Measurements from ENCODE around the gene DPP6.

The DPP6 gene

GRCh38 chr7:154736389-154736788, 684.2 kb downstream of the DPP6 start:
- FAIRE-seq = no peak
- DNase-seq (ENCODE audit: insufficient read length, low spot score) = no peak
- TF ChIP-seq POU2F2 (IDR thresholded peaks at IDR 0.05; ENCODE audit: low read depth, low read length) (no peak), POLR2A (IDR thresholded peaks at IDR 0.05; ENCODE audit: low read depth, low read length) (no peak)

DNA sequence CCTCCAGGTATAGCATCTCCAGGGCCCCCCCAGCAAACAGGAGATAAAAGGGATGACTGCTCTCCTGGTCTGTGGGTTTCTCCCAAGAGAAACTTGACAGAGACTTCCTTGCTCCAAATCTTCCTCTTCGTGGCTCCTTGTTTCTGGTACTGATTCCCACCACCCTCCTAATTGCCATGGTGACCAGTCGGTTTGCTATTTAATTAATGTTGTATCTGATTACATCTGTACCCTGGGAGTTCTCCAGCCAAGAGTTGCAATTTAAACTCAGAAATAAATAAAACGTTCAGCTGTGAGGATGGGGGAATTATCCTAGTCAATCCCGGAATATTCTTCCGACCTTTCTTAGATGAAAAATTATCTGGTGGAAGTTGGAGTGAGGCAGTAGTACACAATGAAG, 686.0 kb downstream of the DPP6 start:
- DNase-seq (ENCODE audit: insufficient read length, low spot score) (no peak), FAIRE-seq (no peak)
- TF ChIP-seq POLR2AphosphoS5 (IDR thresholded peaks at IDR 0.05; ENCODE audit: low read depth, low read length) (no peak), PAX5 (IDR thresholded peaks at IDR 0.05; ENCODE audit: insufficient read depth, low read length, severe bottlenecking) (no peak), POU2F2 (IDR thresholded peaks at IDR 0.05; ENCODE audit: low read depth, low read length) (no peak), POLR2A (IDR thresholded peaks at IDR 0.05; ENCODE audit: low read depth, low read length) (no peak), TAF1 (IDR thresholded peaks at IDR 0.05; ENCODE audit: low read depth, low read length) (no peak), SPI1 (IDR thresholded peaks at IDR 0.05; ENCODE audit: low read depth, low read length) (no peak)

GRCh38 chr7:154741131-154741530, 688.9 kb downstream of the DPP6 start:
- no peak for DNase-seq (ENCODE audit: insufficient read length, low spot score)
- TF ChIP-seq TAF1 (IDR thresholded peaks at IDR 0.05; ENCODE audit: low read depth, low read length) = no peak
- no peak for TF ChIP-seq SPI1 (IDR thresholded peaks at IDR 0.05; ENCODE audit: low read depth, low read length)
- no peak for TF ChIP-seq POU2F2 (IDR thresholded peaks at IDR 0.05; ENCODE audit: low read depth, low read length)
- no peak for TF ChIP-seq PAX5 (IDR thresholded peaks at IDR 0.05; ENCODE audit: insufficient read depth, low read length, severe bottlenecking)
- TF ChIP-seq POLR2A (IDR thresholded peaks at IDR 0.05; ENCODE audit: low read depth, low read length) = no peak
- TF ChIP-seq POLR2AphosphoS5 (IDR thresholded peaks at IDR 0.05; ENCODE audit: low read depth, low read length) = no peak
- no peak for FAIRE-seq

DNA sequence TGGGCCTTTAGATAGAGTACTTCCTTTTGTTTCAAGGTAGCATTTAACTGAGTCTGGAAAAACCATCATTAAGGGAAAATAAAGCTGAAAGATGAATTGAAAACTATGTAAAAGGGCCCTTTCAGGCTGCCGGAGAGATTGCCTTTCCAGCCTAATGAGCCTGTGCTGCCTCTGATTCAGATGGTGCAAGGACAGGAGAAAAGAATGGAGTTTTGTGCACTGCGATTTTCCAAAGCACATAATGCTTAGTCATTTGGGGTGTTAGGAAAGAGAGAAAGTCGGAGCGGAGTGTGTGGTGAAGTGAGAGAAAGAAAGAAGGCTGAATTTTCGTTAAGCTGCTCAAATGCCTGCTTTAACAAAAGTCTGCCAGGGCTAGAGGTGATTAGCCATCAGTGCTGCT, 691.0 kb downstream of the DPP6 start:
- DNase-seq (ENCODE audit: insufficient read length, low spot score) (no peak), FAIRE-seq (no peak)
- TF ChIP-seq POU2F2 (IDR thresholded peaks at IDR 0.05; ENCODE audit: low read depth, low read length) = no peak
- TF ChIP-seq PAX5 (IDR thresholded peaks at IDR 0.05; ENCODE audit: insufficient read depth, low read length, severe bottlenecking) = no peak
- no peak for TF ChIP-seq TAF1 (IDR thresholded peaks at IDR 0.05; ENCODE audit: low read depth, low read length)

DNA sequence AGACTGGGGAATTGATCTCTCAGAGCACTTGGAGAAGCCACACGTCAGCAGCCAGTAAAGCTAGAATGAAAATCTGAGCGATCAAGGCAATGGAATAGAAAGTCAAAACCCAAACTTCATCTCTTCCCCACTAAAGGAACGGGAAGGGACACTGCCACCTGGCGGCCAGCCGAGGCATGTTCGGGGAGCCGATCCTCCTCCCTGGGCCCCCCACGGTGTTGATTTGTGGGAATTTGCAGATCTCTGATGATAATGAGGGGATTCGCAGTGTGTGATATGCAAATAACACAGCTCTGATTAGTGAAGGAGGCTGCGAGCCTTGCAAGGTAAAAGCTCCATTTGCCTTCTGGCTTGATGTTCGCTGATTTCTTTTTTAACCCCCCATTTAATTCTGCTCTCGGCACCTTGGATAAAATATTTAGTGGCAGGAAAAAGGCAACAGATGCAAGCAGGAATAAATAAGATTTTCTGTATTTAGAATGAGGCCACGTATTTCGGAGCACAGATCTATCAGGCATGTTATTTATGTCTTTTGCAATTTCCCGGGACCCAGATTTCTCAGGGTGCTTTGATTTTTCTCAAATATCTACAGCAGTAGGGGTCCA, 692.2 kb downstream of the DPP6 start:
- DNase-seq (ENCODE audit: insufficient read length, low spot score) = peak; percentile 60
- peak; percentile 43 for FAIRE-seq
- TF ChIP-seq PAX5 (IDR thresholded peaks at IDR 0.05; ENCODE audit: insufficient read depth, low read length, severe bottlenecking) (no peak), POU2F2 (IDR thresholded peaks at IDR 0.05; ENCODE audit: low read depth, low read length) (no peak), POLR2AphosphoS5 (IDR thresholded peaks at IDR 0.05; ENCODE audit: low read depth, low read length) (no peak), POLR2A (IDR thresholded peaks at IDR 0.05; ENCODE audit: low read depth, low read length) (no peak), TAF1 (IDR thresholded peaks at IDR 0.05; ENCODE audit: low read depth, low read length) (no peak), SPI1 (IDR thresholded peaks at IDR 0.05; ENCODE audit: low read depth, low read length) (no peak)

DNA sequence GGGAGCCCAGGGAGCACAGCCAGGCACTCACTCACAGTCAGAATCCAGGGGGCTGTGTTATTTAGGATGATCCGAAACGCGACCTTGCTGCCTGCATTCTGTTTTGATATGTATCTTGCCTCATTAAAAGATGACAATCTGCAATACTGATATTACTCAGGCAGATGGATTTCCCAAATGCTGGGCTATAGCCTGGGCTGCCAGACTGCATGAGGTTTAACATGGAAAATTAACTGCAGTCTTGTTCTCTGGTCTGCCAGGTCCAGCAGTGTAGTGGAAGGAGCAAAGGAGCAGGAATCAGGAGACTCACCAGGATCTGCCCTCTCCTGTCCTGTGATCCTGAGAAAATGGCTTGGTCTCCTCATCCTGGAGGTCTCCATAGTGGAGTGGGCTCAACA, 692.7 kb downstream of the DPP6 start:
- TF ChIP-seq POLR2A (IDR thresholded peaks at IDR 0.05; ENCODE audit: low read depth, low read length) (no peak), TAF1 (IDR thresholded peaks at IDR 0.05; ENCODE audit: low read depth, low read length) (no peak), PAX5 (IDR thresholded peaks at IDR 0.05; ENCODE audit: insufficient read depth, low read length, severe bottlenecking) (no peak)
- FAIRE-seq (no peak), DNase-seq (ENCODE audit: insufficient read length, low spot score) (no peak)

DNA sequence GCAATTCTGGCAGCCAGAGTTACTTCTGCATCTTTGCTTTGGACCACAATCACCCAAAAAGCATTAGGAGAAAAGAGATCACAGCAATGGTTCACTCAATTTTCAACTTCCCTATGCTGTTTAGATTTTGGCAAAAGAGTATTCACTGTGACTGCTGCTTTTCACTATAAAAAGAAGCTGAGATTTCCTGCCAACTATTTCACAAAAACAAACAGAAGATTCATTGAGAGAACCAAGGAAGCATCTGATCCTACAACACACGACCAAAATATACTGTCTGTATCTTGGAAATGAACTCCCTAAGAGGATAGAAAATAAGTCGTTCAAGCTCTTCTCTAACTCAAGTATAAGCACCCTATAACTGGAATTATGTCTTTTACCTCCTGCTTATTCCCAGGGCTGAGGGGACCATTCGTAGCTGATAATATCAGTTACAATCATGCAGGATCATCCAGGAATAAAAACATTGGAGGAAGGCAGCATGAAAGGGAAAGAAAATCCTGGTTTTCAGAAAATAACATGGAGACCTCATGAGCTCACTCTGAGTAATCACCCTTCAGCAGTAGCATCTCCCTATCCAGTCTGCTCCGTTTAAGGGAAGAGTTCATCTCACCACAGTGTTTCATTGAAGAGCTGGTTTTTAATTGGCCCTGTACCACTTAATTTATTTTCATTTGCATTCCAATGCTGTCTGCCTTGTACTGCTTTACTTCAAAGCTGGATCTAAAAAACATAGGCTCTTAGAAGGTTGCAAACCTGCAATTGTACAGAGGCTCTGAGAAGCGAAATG, 694.6 kb downstream of the DPP6 start:
- no peak for TF ChIP-seq SPI1 (IDR thresholded peaks at IDR 0.05; ENCODE audit: low read depth, low read length)
- no peak for TF ChIP-seq POLR2A (IDR thresholded peaks at IDR 0.05; ENCODE audit: low read depth, low read length)
- TF ChIP-seq POLR2AphosphoS5 (IDR thresholded peaks at IDR 0.05; ENCODE audit: low read depth, low read length) = no peak
- TF ChIP-seq POU2F2 (IDR thresholded peaks at IDR 0.05; ENCODE audit: low read depth, low read length) = no peak
- TF ChIP-seq PAX5 (IDR thresholded peaks at IDR 0.05; ENCODE audit: insufficient read depth, low read length, severe bottlenecking) = no peak
- TF ChIP-seq TAF1 (IDR thresholded peaks at IDR 0.05; ENCODE audit: low read depth, low read length) = no peak
- FAIRE-seq = no peak

GRCh38 chr7:154748089-154748786, 696.0 kb downstream of the DPP6 start:
- TF ChIP-seq SPI1 (IDR thresholded peaks at IDR 0.05; ENCODE audit: low read depth, low read length) (no peak), PAX5 (IDR thresholded peaks at IDR 0.05; ENCODE audit: insufficient read depth, low read length, severe bottlenecking) (no peak), POLR2AphosphoS5 (IDR thresholded peaks at IDR 0.05; ENCODE audit: low read depth, low read length) (no peak)
- no peak for DNase-seq (ENCODE audit: insufficient read length, low spot score)
- no peak for FAIRE-seq

More for the DNA sequence above, 694.6 kb downstream of the DPP6 start:
- no peak for DNase-seq (ENCODE audit: insufficient read length, low spot score)

DNA sequence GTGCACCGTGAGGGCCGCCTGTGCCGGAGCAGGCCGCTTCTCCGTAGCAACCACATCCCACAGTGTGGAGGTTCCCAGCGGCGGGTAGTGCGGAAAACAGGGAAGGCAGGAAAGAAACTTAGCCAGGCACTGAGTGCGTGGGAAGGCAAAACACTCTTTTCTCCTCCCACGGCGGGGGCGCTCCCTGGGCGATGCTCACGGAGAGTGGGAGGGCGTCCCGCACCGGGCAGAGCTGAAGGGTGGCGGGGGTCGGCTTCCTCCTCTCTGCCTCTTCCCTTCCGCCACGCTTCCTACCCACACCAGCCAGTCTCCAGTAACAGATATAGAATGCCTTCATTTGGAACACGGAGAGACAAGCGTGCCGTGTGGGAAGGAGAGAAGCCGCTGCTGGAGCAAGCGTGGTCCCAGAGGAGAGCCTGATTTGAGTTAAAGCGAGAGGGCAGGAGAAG, 698.2 kb downstream of the DPP6 start:
- TF ChIP-seq PAX5 (IDR thresholded peaks at IDR 0.05; ENCODE audit: insufficient read depth, low read length, severe bottlenecking) (no peak), POU2F2 (IDR thresholded peaks at IDR 0.05; ENCODE audit: low read depth, low read length) (no peak), POLR2AphosphoS5 (IDR thresholded peaks at IDR 0.05; ENCODE audit: low read depth, low read length) (no peak), POLR2A (IDR thresholded peaks at IDR 0.05; ENCODE audit: low read depth, low read length) (no peak), TAF1 (IDR thresholded peaks at IDR 0.05; ENCODE audit: low read depth, low read length) (no peak), SPI1 (IDR thresholded peaks at IDR 0.05; ENCODE audit: low read depth, low read length) (no peak)
- FAIRE-seq (no peak), DNase-seq (ENCODE audit: insufficient read length, low spot score) (no peak)

DNA sequence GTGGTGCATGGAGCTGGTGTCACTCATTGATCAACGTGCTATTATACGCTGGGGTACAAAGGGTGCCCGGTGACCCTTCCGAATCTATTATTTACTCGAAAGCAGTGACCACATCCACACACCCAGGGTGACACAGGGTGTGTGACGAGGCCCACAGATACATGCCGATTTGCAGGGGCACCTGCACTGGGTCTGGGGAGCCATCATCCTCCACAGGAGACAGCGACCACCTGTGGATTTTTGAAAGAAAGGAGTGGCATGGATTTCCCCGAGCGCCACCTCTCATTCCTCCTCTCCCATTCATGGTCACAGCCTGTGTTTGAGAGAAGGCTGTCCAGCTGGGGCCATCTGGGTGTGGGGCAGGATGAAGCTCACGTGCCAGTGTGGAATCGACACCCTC, 701.0 kb downstream of the DPP6 start:
- no peak for TF ChIP-seq POLR2A (IDR thresholded peaks at IDR 0.05; ENCODE audit: low read depth, low read length)
- TF ChIP-seq SPI1 (IDR thresholded peaks at IDR 0.05; ENCODE audit: low read depth, low read length) = no peak
- TF ChIP-seq POLR2AphosphoS5 (IDR thresholded peaks at IDR 0.05; ENCODE audit: low read depth, low read length) = no peak
- FAIRE-seq (no peak), DNase-seq (ENCODE audit: insufficient read length, low spot score) (no peak)
